Esophagus squamous epithelium (tissue), 5 donors: Measurements from ENCODE around the gene SNX12. TPM values are rescaled to one million over a fixed set of nuclear protein-coding genes. Genes with fewer than 3 reads are reported as not detected.

Experiments used
- DNase-seq: peaks from one replicate; lab custom pipeline; 2025; lab: John Stamatoyannopoulos, UW
- H3K27ac ChIP-seq, 4 donors: fragments of 200-600 bp; sonication (generic); one replicate each; pipeline ENCODE4 v1.5.1; 2016 to 2019; ENCODE audit warnings: mild to moderate bottlenecking in 1 of 4
- H3K27me3 ChIP-seq, 4 donors: fragments of 200-600 bp; sonication (generic); 1 replicate in 3 of 4; 2 replicates in 1 of 4; pipeline versions ENCODE4 v1.5.1 to v1.6.0; 2017 to 2021; ENCODE audit warnings: antibody characterized with exemption in 1 of 4
- H3K36me3 ChIP-seq, 3 donors: fragments of 200-600 bp; sonication (generic); one replicate each; pipeline ENCODE4 v1.5.1; 2016 to 2019
- H3K4me1 ChIP-seq, 3 donors: fragments of 200-600 bp; sonication (generic); one replicate each; pipeline ENCODE4 v1.5.1; 2017 to 2019
- H3K4me3 ChIP-seq, 4 donors: fragments of 200-600 bp; sonication (generic); 1 replicate in 3 of 4; 2 replicates in 1 of 4; pipeline ENCODE4 v1.5.1; 2016 to 2019; ENCODE audit warnings: mild to moderate bottlenecking in 2 of 4, moderate library complexity in 1 of 4
- H3K9me3 ChIP-seq, 3 donors: fragments of 200-600 bp; sonication (generic); one replicate each; pipeline ENCODE4 v1.5.1; 2016 to 2019
- POLR2A ChIP-seq, 4 donors: fragments of 450-650 bp; IDR thresholded peaks; one replicate each; pipeline ENCODE4 v1.6.1; 2017; ENCODE audit warnings: antibody characterized with exemption in 4 of 4, mild to moderate bottlenecking in 4 of 4, moderate library complexity in 3 of 4
- WGBS, 2 donors: methylation state at CpG; one replicate each; pipeline ENCODE4 v1.1.5; 2018; 5-methylcytosine and 5-hydroxymethylcytosine counted together
- intact Hi-C: fragments of 100-400 bp; cut with DNase I; formaldehyde crosslinking; loops from one replicate; pipeline ENCODE4 v1.15.0; 2022
- total RNA-seq, 4 donors: library from RNA; depleted of rRNA; stranded (reverse); fragments of >200 nt; gene quantifications; one replicate each; pipeline ENCODE4 v1.1.0, GENCODE V29; 2016
- TF ChIP-seq, protein P1 (sequence below), 6 experiments: fragments of 450-650 bp in 4 of 6; fragments of 200-600 bp in 2 of 6; sonication (generic) in 2 of 6; IDR thresholded peaks; one replicate each; pipeline ENCODE4 v1.5.1; 2016 to 2019; ENCODE audit warnings: antibody characterized with exemption in 6 of 6, mild to moderate bottlenecking in 4 of 6, moderate library complexity in 4 of 6
- donor health status: DM: yes; HTN: yes; CAD: no.

SNX12 gene
- total RNA-seq, 4 donors from 2014 or later, result 39.6 to 54.1 (median 43.7) TPM

DNA sequence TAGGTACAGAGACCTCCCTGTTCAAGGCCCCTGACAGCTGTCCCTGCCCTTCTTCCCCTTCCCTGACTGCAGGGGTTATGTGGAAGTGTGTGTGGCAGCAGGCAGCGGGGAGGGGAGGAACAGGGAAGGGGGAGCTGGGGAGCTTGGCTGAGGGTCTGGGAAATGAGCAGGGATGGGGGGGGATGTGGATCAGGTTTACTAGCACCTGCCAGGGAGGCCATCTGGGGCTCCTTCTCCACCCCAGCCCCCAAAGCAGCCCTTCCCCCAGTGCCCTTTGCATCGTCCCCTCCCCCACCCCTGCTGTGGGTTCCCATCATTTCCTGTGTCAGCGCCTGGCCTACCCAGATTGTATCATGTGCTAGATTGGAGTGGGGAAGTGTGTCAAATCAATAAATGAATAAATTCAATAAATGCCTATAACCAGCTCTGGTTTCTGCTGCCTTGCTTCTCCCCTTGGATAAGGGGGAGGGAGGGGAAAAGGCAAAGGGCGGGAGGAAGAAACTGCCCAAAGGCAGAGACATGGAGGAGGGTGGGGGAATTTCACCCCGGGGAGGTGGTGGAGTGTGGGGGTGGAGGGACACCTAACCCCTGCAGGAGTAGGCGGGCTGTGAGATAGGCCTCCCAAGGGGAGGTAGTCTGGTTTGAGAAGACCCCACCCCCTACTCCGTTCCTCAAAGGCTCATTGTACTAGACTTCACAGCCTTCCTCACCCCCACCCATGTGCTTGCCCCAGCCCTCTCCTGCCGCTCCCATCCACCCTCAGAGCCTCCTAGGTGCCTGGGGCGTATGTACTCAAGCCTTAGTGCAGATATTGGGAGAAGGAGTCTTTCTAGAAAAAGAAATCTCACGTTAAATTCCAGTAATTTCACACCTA, 35.2 kb upstream of the SNX12 start:
- H3K36me3 ChIP-seq, result no peaks in the 10 kb centered on the region
- DNase-seq, result no peak
- H3K27me3 ChIP-seq, result no peaks in the 10 kb centered on the region
- 29 to 49% methylated on average over 4 to 8 of the region's 10 CpGs for WGBS, 2 donors
- intact Hi-C loops, result no loop called here
- peaks cover 0 to 28% (median 8%) of the 10 kb centered on the region in 3 donors for H3K4me1 ChIP-seq
- H3K27ac ChIP-seq, result peak overlapping the region in 3 of 4 donors; percentile 53 to 71 (median 58)
- no peak overlapping the region for H3K4me3 ChIP-seq
- TF ChIP-seq, protein P1, sequence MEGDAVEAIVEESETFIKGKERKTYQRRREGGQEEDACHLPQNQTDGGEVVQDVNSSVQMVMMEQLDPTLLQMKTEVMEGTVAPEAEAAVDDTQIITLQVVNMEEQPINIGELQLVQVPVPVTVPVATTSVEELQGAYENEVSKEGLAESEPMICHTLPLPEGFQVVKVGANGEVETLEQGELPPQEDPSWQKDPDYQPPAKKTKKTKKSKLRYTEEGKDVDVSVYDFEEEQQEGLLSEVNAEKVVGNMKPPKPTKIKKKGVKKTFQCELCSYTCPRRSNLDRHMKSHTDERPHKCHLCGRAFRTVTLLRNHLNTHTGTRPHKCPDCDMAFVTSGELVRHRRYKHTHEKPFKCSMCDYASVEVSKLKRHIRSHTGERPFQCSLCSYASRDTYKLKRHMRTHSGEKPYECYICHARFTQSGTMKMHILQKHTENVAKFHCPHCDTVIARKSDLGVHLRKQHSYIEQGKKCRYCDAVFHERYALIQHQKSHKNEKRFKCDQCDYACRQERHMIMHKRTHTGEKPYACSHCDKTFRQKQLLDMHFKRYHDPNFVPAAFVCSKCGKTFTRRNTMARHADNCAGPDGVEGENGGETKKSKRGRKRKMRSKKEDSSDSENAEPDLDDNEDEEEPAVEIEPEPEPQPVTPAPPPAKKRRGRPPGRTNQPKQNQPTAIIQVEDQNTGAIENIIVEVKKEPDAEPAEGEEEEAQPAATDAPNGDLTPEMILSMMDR (IDR thresholded peaks at IDR 0.05), result no peak
- no peak for TF ChIP-seq POLR2A (IDR thresholded peaks at IDR 0.05)
- H3K9me3 ChIP-seq, result no peaks in the 10 kb centered on the region

DNA sequence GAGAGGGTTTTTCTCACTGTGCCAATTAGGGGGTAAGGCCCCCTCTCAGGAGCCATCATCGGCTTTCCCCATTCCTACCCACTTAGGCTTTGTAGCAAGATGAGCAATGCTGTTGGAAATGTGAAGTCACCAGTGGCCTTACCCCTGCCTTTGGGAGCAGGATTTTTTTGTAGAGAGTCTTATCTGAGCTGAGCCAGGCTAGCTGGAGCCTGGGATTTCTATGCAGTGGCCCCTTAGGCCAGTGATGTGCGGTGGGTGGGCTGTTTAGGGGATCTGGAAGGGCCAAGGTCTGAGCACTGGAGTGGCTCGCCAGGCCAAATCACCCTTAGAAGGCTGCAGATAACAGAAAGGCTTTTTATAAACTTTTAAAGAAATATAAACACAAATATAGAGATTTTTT, 34.2 kb upstream of the SNX12 start:
- intact Hi-C loops, result no loop called here
- WGBS, 2 donors, result 48 to 86% methylated on average over 1 to 3 of the region's 3 CpGs
- DNase-seq, result no peak
- TF ChIP-seq, protein P1 (IDR thresholded peaks at IDR 0.05), result no peak
- TF ChIP-seq POLR2A (IDR thresholded peaks at IDR 0.05), result no peak
- no peak overlapping the region for H3K4me3 ChIP-seq
- no peaks in the 10 kb centered on the region for H3K9me3 ChIP-seq
- H3K4me1 ChIP-seq, result peaks cover 6 to 39% (median 8%) of the 10 kb centered on the region in 3 donors
- no peaks in the 10 kb centered on the region for H3K36me3 ChIP-seq
- H3K27ac ChIP-seq, result no peak overlapping the region
- no peaks in the 10 kb centered on the region for H3K27me3 ChIP-seq

DNA sequence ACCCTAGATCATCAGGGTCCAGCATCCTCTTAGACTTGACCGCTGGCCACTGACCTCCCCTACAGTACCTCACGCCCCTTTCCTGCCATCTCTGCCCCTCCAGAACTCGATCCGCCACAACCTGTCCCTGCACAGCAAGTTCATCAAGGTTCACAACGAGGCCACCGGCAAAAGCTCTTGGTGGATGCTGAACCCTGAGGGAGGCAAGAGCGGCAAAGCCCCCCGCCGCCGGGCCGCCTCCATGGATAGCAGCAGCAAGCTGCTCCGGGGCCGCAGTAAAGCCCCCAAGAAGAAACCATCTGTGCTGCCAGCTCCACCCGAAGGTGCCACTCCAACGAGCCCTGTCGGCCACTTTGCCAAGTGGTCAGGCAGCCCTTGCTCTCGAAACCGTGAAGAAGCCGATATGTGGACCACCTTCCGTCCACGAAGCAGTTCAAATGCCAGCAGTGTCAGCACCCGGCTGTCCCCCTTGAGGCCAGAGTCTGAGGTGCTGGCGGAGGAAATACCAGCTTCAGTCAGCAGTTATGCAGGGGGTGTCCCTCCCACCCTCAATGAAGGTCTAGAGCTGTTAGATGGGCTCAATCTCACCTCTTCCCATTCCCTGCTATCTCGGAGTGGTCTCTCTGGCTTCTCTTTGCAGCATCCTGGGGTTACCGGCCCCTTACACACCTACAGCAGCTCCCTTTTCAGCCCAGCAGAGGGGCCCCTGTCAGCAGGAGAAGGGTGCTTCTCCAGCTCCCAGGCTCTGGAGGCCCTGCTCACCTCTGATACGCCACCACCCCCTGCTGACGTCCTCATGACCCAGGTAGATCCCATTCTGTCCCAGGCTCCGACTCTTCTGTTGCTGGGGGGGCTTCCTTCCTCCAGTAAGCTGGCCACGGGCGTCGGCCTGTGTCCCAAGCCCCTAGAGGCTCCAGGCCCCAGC, 32.7 kb upstream of the SNX12 start:
- no peaks in the 10 kb centered on the region for H3K9me3 ChIP-seq
- no peak for TF ChIP-seq POLR2A (IDR thresholded peaks at IDR 0.05)
- TF ChIP-seq, protein P1 (IDR thresholded peaks at IDR 0.05), result no peak
- intact Hi-C loops, result no loop called here
- no peaks in the 10 kb centered on the region for H3K27me3 ChIP-seq
- H3K4me1 ChIP-seq, result peaks cover 6 to 48% (median 11%) of the 10 kb centered on the region in 3 donors
- H3K36me3 ChIP-seq, result no peaks in the 10 kb centered on the region
- no peak for DNase-seq
- WGBS, 2 donors, result 64 to 82% methylated on average over 7 to 20 of the region's 31 CpGs
- H3K27ac ChIP-seq, result no peak overlapping the region
- no peak overlapping the region for H3K4me3 ChIP-seq

DNA sequence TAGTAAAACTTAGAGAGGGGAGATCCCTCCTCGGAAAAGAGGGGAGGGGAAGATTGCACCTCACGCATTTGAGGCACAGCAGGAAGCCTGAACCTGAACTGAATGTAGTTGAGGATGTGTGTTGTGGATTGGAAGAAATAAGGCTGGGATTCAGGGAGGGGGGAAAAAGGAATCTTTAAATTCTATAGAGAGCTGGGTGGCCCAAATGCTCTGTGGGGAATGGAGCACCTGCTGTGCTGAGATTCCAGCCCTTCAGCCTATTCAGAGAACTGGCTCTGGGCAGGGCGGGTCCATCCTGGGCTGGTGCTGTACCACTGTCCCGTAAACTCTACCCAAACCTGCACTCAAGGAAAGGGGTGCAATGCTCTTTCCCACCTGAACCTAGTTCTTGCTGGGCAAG, 31.6 kb upstream of the SNX12 start:
- TF ChIP-seq POLR2A (IDR thresholded peaks at IDR 0.05), result no peak
- TF ChIP-seq, protein P1 (IDR thresholded peaks at IDR 0.05), result no peak
- no peak overlapping the region for H3K27ac ChIP-seq
- no peak for DNase-seq
- no peaks in the 10 kb centered on the region for H3K36me3 ChIP-seq
- intact Hi-C loops, result no loop called here
- no peaks in the 10 kb centered on the region for H3K9me3 ChIP-seq
- no peaks in the 10 kb centered on the region for H3K27me3 ChIP-seq
- no peak overlapping the region for H3K4me3 ChIP-seq
- peaks cover 6 to 48% (median 11%) of the 10 kb centered on the region in 3 donors for H3K4me1 ChIP-seq
- WGBS, 2 donors, result 73 to 83% methylated on average over 2 to 4 of the region's 4 CpGs
